Fibroblast of lung (primary cell): Measurements from ENCODE around the gene TXLNB. TPM values are rescaled to one million over a fixed set of nuclear protein-coding genes. Genes with fewer than 3 reads are reported as not detected.

Experiments
- DNase-seq, 2 donors: peaks; one replicate each; pipeline versions ENCODE4 v3.0.0 to v3.0.0-alpha.2; 2010; ENCODE audit warnings: low read depth in 2 of 2
- H2AFZ ChIP-seq: 2 replicates; pipeline ENCODE4 v1.5.1; 2012; ENCODE audit warnings: low read length, control low read depth, inconsistent platforms
- H3K27ac ChIP-seq: 2 replicates; pipeline ENCODE4 v1.5.1; 2011; ENCODE audit warnings: low read length, control low read depth; ENCODE audit not compliant: insufficient read depth
- H3K27me3 ChIP-seq: 2 replicates; pipeline ENCODE4 v1.5.1; 2011; ENCODE audit warnings: mild to moderate bottlenecking, low read length; ENCODE audit not compliant: control insufficient read depth, insufficient read depth
- H3K36me3 ChIP-seq: 2 replicates; pipeline ENCODE4 v1.5.1; 2011; ENCODE audit warnings: low read length; ENCODE audit not compliant: control insufficient read depth, insufficient read depth
- H3K4me1 ChIP-seq: 2 replicates; pipeline ENCODE4 v1.5.1; 2011; ENCODE audit warnings: low read length; ENCODE audit not compliant: control insufficient read depth, insufficient read depth; ENCODE audit errors: extremely low read depth
- H3K4me2 ChIP-seq: 2 replicates; pipeline ENCODE4 v1.5.1; 2011; ENCODE audit warnings: low read length, control low read depth; ENCODE audit not compliant: insufficient read depth; ENCODE audit errors: extremely low read depth
- H3K4me3 ChIP-seq, 4 experiments: fragments of 200-600 bp in 1 of 4; sonication (generic) in 1 of 4; replicated peaks in 1 of 4; 2 replicates each; pipeline ENCODE4 v1.5.1; 2011 to 2016; ENCODE audit warnings: low read length in 4 of 4, low read depth in 3 of 4, mild to moderate bottlenecking in 3 of 4, control low read depth in 2 of 4, inconsistent platforms in 1 of 4, mixed read lengths in 1 of 4; ENCODE audit not compliant: insufficient read depth in 1 of 4; ENCODE audit errors: control extremely low read depth in 1 of 4
- H3K79me2 ChIP-seq: 2 replicates; pipeline ENCODE4 v1.5.1; 2012; ENCODE audit warnings: mild to moderate bottlenecking, low read length, inconsistent platforms; ENCODE audit not compliant: control insufficient read depth, insufficient read depth
- H3K9ac ChIP-seq: 2 replicates; pipeline ENCODE4 v1.5.1; 2011; ENCODE audit warnings: mild to moderate bottlenecking, low read length, control low read depth; ENCODE audit not compliant: insufficient read depth
- H3K9me3 ChIP-seq: 2 replicates; pipeline ENCODE4 v1.5.1; 2012; ENCODE audit warnings: low read depth, low read length; ENCODE audit not compliant: control insufficient read depth, insufficient read depth
- H4K20me1 ChIP-seq: 2 replicates; pipeline ENCODE4 v1.5.1; 2011; ENCODE audit warnings: low read length; ENCODE audit not compliant: control insufficient read depth, insufficient read depth; ENCODE audit errors: extremely low read depth
- CTCF ChIP-seq, 2 donors: IDR thresholded peaks in 1 of 2; conservative IDR thresholded peaks in 1 of 2; 1 replicate in 1 of 2; 2 replicates in 1 of 2; pipeline ENCODE4 v1.5.1; 2011 to 2012; ENCODE audit warnings: low read length in 2 of 2, control low read depth in 1 of 2, inconsistent platforms in 1 of 2, low read depth in 1 of 2, mild to moderate bottlenecking in 1 of 2
- EZH2 ChIP-seq: IDR thresholded peaks from 2 replicates; pipeline ENCODE4 v1.5.1; 2012; ENCODE audit warnings: low read length, control low read depth, mild to moderate bottlenecking; ENCODE audit errors: missing control alignments
- polyA plus RNA-seq, 2 donors: library from polyadenylated mRNA; depleted of rRNA in 1 of 2; stranded (reverse) in 1 of 2; unstranded in 1 of 2; fragments of >200 nt; gene quantifications; 2 replicates each; pipeline ENCODE4 v1.2.1, GENCODE V29; 2011 to 2012; ENCODE audit warnings: missing spikeins in 1 of 2
- total RNA-seq: library from RNA; depleted of rRNA; stranded (reverse); fragments of >200 nt; gene quantifications from 2 replicates; pipeline ENCODE4 v1.2.1, GENCODE V29; 2014

Gene TXLNB
- total and polyA plus RNA-seq, 2 donors (not counting 1 experiment from before 2014, with no cell fraction given) = 0.15 to 1.2 TPM

- H2AFZ ChIP-seq = no peak overlapping the region
- no peaks in the 10 kb centered on the region for H3K27me3 ChIP-seq
- H3K79me2 ChIP-seq = no peaks in the 10 kb centered on the region
- H3K4me3 ChIP-seq = no peak overlapping the region
- H3K36me3 ChIP-seq = no peaks in the 10 kb centered on the region
- no peak overlapping the region for H3K4me2 ChIP-seq
- DNase-seq = peak in 1 of 2 donors; percentile 8
- no peaks in the 10 kb centered on the region for H3K9me3 ChIP-seq
- H3K9ac ChIP-seq = no peak overlapping the region
- no peak overlapping the region for H3K27ac ChIP-seq
- H4K20me1 ChIP-seq = no peaks in the 10 kb centered on the region
- peaks cover 2% of the 10 kb centered on the region for H3K4me1 ChIP-seq
- TF ChIP-seq EZH2 (no peak), CTCF (conservative IDR thresholded peaks at IDR 0.05 in 1 of 2, IDR thresholded peaks at IDR 0.05 in 1 of 2; ENCODE audit: low read depth in 1 of 2, low read length in 2 of 2) (no peak)
Measured at GRCh38 chr6:139337830-139338229, 46.0 kb upstream of the TXLNB start.

GRCh38 chr6:139337001-139337400 lies 45.2 kb upstream of the TXLNB start:
- TF ChIP-seq EZH2 (no peak), CTCF (conservative IDR thresholded peaks at IDR 0.05 in 1 of 2, IDR thresholded peaks at IDR 0.05 in 1 of 2; ENCODE audit: low read depth in 1 of 2, low read length in 2 of 2) (no peak)
- no peaks in the 10 kb centered on the region for H3K9me3 ChIP-seq
- H4K20me1 ChIP-seq = no peaks in the 10 kb centered on the region
- no peak overlapping the region for H3K4me2 ChIP-seq
- no peak overlapping the region for H3K27ac ChIP-seq
- no peak for DNase-seq
- no peaks in the 10 kb centered on the region for H3K79me2 ChIP-seq
- H3K4me3 ChIP-seq = no peak overlapping the region
- peaks cover 2% of the 10 kb centered on the region for H3K4me1 ChIP-seq
- H3K9ac ChIP-seq = no peak overlapping the region
- no peaks in the 10 kb centered on the region for H3K36me3 ChIP-seq
- H2AFZ ChIP-seq = no peak overlapping the region
- H3K27me3 ChIP-seq = no peaks in the 10 kb centered on the region

GRCh38 chr6:139336488-139336887 lies 44.7 kb upstream of the TXLNB start:
- no peak overlapping the region for H3K4me3 ChIP-seq
- no peak overlapping the region for H3K9ac ChIP-seq
- no peaks in the 10 kb centered on the region for H3K36me3 ChIP-seq
- H2AFZ ChIP-seq = no peak overlapping the region
- no peaks in the 10 kb centered on the region for H3K27me3 ChIP-seq
- no peaks in the 10 kb centered on the region for H3K79me2 ChIP-seq
- H3K4me1 ChIP-seq = peaks cover 2% of the 10 kb centered on the region
- no peak overlapping the region for H3K27ac ChIP-seq
- TF ChIP-seq EZH2 (no peak), CTCF (conservative IDR thresholded peaks at IDR 0.05 in 1 of 2, IDR thresholded peaks at IDR 0.05 in 1 of 2; ENCODE audit: low read depth in 1 of 2, low read length in 2 of 2) (no peak)
- H3K9me3 ChIP-seq = no peaks in the 10 kb centered on the region
- DNase-seq = peak; percentile 30 to 58
- H4K20me1 ChIP-seq = no peaks in the 10 kb centered on the region
- no peak overlapping the region for H3K4me2 ChIP-seq
